HEK293 (cell line): ENCODE data around the gene PRM1.

ENCODE experiments used
- ZNF114 ChIP-seq: fragments of 450-650 bp; formaldehyde crosslinking; IDR thresholded peaks from 2 replicates; pipeline ENCODE4 v1.5.0; 2017; ENCODE audit warnings: missing biosample characterization, missing genetic modification characterization
- TF ChIP-seq, protein P1 (sequence below): fragments of 450-650 bp; formaldehyde crosslinking; IDR thresholded peaks from 2 replicates; pipeline ENCODE4 v1.5.1; 2017; ENCODE audit warnings: missing biosample characterization, missing genetic modification characterization

DNA sequence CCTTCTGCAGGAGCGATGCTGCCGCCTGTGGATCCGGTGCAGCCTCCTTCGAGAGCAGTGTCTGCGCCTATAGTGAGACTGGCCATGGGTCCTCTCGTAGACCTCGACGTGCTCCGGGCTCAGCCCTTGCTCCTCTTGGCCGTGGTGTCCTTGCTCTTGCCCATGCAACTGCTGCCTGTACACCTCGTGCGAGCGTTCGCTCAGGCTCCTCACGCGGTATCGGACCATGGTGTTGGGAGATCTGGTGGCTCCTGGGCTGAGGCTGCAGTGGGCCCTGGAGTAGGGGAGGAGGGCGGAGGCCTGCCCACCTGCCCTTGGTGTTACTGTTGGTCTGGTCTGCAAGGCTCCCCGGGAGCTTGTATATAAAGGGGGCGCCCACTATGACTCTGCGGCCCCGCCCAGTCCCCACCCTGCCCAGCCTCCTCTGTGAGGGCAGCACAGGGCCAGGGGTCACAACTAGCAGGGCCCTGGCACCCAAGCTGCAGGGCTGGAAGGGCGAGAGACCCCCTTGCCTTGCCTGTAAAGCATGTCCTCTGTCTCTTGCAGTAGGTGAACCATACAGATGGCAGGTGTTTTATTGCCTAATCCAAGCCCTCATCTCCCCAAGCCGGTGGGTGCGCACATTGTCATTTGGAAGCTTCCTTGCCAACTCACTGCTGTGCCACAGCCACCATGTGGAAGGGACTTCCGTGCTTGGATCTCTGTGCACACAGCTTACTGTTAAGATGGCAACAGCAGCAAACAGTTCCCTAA, 4.8 kb downstream of the PRM1 start, which contains the start of gene PRM2:
- TF ChIP-seq, protein P1, sequence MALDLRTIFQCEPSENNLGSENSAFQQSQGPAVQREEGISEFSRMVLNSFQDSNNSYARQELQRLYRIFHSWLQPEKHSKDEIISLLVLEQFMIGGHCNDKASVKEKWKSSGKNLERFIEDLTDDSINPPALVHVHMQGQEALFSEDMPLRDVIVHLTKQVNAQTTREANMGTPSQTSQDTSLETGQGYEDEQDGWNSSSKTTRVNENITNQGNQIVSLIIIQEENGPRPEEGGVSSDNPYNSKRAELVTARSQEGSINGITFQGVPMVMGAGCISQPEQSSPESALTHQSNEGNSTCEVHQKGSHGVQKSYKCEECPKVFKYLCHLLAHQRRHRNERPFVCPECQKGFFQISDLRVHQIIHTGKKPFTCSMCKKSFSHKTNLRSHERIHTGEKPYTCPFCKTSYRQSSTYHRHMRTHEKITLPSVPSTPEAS (tag by site-specific recombination), result no peak
- no peak for TF ChIP-seq ZNF114
